ENCODE data around the gene TMEM11.
A peak's percentile ranks its signal among the peaks of the same experiment; 100 is the strongest.

The TMEM11 gene

DNA sequence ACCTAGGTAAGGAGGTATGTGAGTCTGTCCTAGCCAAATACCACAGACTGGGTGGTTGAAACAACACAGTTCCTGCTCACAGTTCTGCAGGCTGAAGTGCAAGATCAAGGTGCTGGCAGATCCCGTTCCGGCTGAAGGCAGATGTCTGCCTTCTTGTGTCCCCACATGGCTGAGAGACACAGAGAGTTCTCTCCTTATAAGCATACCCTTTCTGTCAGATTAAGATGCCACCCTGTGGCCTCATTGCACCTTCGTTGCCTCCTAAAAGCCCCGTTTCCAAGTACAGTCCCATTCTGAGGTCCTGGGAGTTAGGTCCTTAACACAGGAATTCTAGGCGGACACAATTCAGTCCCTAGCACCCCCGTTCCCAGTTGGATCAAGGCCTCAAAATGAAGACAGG lies 9.1 kb upstream of the TMEM11 start:
- Histone ChIP-seq H3K9ac (ENCODE audit: low read length in 2 of 2) (no peak overlapping the region), H3K4me3 (ENCODE audit: low read length in 2 of 2) (no peak overlapping the region), H3K9me3 (ENCODE audit: control insufficient read depth in 2 of 2, low read length in 2 of 2) (no peaks in the 10 kb centered on the region), H3K27ac (ENCODE audit: low read length) (no peak overlapping the region), H3K4me1 (ENCODE audit: control insufficient read depth, insufficient read depth, low read length) (no peaks in the 10 kb centered on the region), H3K27me3 (ENCODE audit: control insufficient read depth in 1 of 2, insufficient read depth in 2 of 2, low read length in 2 of 2) (no peaks in the 10 kb centered on the region), H3K36me3 (ENCODE audit: control insufficient read depth in 2 of 2, insufficient read depth in 2 of 2, low read length in 2 of 2) (peaks cover 0 to 7% of the 10 kb centered on the region in 2 donors)

- Histone ChIP-seq H3K27ac (ENCODE audit: low read length) (no peak overlapping the region), H3K9ac (ENCODE audit: low read length in 2 of 2) (no peak overlapping the region), H3K4me3 (ENCODE audit: low read length in 2 of 2) (no peak overlapping the region), H3K36me3 (ENCODE audit: control insufficient read depth in 2 of 2, insufficient read depth in 2 of 2, low read length in 2 of 2) (peaks cover 0 to 7% of the 10 kb centered on the region in 2 donors), H3K27me3 (ENCODE audit: control insufficient read depth in 1 of 2, insufficient read depth in 2 of 2, low read length in 2 of 2) (no peaks in the 10 kb centered on the region), H3K9me3 (ENCODE audit: control insufficient read depth in 2 of 2, low read length in 2 of 2) (no peaks in the 10 kb centered on the region), H3K4me1 (ENCODE audit: control insufficient read depth, insufficient read depth, low read length) (peaks cover 8% of the 10 kb centered on the region)
Measured at GRCh38 chr17:21218831-21219380, 4.9 kb upstream of the TMEM11 start.

- no peak overlapping the region for H3K27ac ChIP-seq (ENCODE audit: low read length)
Measured at GRCh38 chr17:21218101-21218500, 4.1 kb upstream of the TMEM11 start.

DNA sequence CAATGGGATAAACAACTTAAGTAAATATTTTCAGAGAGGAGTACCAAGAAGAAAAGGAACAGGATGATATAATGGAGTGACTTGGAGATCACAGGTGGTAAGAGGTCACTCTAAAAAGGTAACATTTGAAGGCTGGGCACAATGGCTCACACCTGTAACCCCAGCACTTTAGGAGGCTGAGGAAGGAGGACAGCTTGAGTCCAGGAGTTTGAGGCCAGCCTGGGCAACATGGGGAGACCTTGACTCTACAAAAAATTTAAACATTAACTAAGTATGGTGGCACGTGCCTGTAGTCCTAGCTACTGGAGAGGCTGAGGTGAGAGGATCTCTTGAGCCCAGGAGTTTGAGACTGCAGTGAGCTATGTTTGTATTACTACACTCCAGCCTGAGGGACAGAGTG lies 3.4 kb upstream of the TMEM11 start:
- Histone ChIP-seq H3K27ac (ENCODE audit: low read length) (no peak overlapping the region), H3K27me3 (ENCODE audit: control insufficient read depth in 1 of 2, insufficient read depth in 2 of 2, low read length in 2 of 2) (no peaks in the 10 kb centered on the region), H3K4me1 (ENCODE audit: control insufficient read depth, insufficient read depth, low read length) (peaks cover 16% of the 10 kb centered on the region), H3K36me3 (ENCODE audit: control insufficient read depth in 2 of 2, insufficient read depth in 2 of 2, low read length in 2 of 2) (peaks cover 0 to 3% of the 10 kb centered on the region in 2 donors), H3K4me3 (ENCODE audit: low read length in 2 of 2) (no peak overlapping the region), H3K9ac (ENCODE audit: low read length in 2 of 2) (no peak overlapping the region), H3K9me3 (ENCODE audit: control insufficient read depth in 2 of 2, low read length in 2 of 2) (no peaks in the 10 kb centered on the region)

More at GRCh38 chr17:21218101-21218500, 4.1 kb upstream of the TMEM11 start:
- Histone ChIP-seq H3K9me3 (ENCODE audit: control insufficient read depth in 2 of 2, low read length in 2 of 2) (no peaks in the 10 kb centered on the region), H3K9ac (ENCODE audit: low read length in 2 of 2) (no peak overlapping the region), H3K27me3 (ENCODE audit: control insufficient read depth in 1 of 2, insufficient read depth in 2 of 2, low read length in 2 of 2) (no peaks in the 10 kb centered on the region), H3K4me3 (ENCODE audit: low read length in 2 of 2) (no peak overlapping the region), H3K36me3 (ENCODE audit: control insufficient read depth in 2 of 2, insufficient read depth in 2 of 2, low read length in 2 of 2) (peaks cover 0 to 7% of the 10 kb centered on the region in 2 donors), H3K4me1 (ENCODE audit: control insufficient read depth, insufficient read depth, low read length) (peaks cover 11% of the 10 kb centered on the region)

DNA sequence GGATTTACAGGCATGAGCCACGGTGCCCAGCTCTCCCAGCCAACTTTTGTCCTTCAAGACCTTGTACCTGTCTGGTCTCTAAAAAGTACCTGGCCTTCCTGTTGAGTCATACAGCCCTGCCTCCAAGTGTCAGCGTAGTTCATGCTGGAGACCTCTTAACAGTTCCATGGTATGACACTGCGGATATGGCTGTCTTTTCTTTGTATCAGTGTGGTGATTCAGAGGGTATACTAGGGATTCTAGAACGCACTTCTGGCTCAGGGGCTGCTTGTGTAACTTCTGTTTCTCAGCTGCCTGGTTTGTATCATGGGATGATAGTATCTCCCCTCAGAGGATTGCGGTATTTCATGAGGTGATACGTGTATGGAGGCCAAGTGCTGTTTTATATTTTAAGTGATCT lies 2.0 kb upstream of the TMEM11 start:
- H3K27ac ChIP-seq (ENCODE audit: low read length) = no peak overlapping the region
- H3K4me1 ChIP-seq (ENCODE audit: control insufficient read depth, insufficient read depth, low read length) = peaks cover 26% of the 10 kb centered on the region

GRCh38 chr17:21214777-21215541 lies 998 bp upstream of the TMEM11 start:
- peak overlapping the region; percentile 94 to 95 for H3K9ac ChIP-seq (ENCODE audit: low read length in 2 of 2)
- peaks cover 6 to 8% of the 10 kb centered on the region in 2 donors for H3K36me3 ChIP-seq (ENCODE audit: control insufficient read depth in 2 of 2, insufficient read depth in 2 of 2, low read length in 2 of 2)
- H3K27ac ChIP-seq (ENCODE audit: low read length) = peak overlapping the region; percentile 91
- no peaks in the 10 kb centered on the region for H3K9me3 ChIP-seq (ENCODE audit: control insufficient read depth in 2 of 2, low read length in 2 of 2)
- peak overlapping the region; percentile 93 for H3K4me3 ChIP-seq (ENCODE audit: low read length in 2 of 2)
- peaks cover 30% of the 10 kb centered on the region for H3K4me1 ChIP-seq (ENCODE audit: control insufficient read depth, insufficient read depth, low read length)
- H3K27me3 ChIP-seq (ENCODE audit: control insufficient read depth in 1 of 2, insufficient read depth in 2 of 2, low read length in 2 of 2) = no peaks in the 10 kb centered on the region

More for the DNA sequence above, 2.0 kb upstream of the TMEM11 start:
- Histone ChIP-seq H3K9ac (ENCODE audit: low read length in 2 of 2) (no peak overlapping the region), H3K9me3 (ENCODE audit: control insufficient read depth in 2 of 2, low read length in 2 of 2) (no peaks in the 10 kb centered on the region), H3K4me3 (ENCODE audit: low read length in 2 of 2) (no peak overlapping the region), H3K27me3 (ENCODE audit: control insufficient read depth in 1 of 2, insufficient read depth in 2 of 2, low read length in 2 of 2) (no peaks in the 10 kb centered on the region), H3K36me3 (ENCODE audit: control insufficient read depth in 2 of 2, insufficient read depth in 2 of 2, low read length in 2 of 2) (peaks cover 0 to 2% of the 10 kb centered on the region in 2 donors)

DNA sequence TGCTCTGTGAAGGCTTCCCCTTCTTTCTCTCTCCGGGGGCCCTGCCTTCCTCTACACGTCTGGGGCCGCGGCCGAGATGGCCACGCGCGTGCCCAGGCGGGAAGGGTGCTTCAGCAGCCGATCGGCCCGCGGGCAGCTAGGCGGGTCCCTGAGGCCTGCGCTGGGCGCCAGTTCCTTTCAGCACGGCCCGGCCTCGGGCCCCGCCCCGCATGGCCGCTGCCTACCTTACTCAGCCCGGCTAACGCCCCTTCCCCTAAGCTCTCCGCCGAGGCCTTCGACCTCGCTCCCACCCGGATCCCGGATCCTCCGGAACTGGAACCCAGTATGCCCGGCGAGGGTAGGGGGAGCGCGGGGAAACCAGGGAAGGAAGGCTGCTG lies 335 bp downstream of the TMEM11 start:
- Histone ChIP-seq H3K36me3 (ENCODE audit: control insufficient read depth in 2 of 2, insufficient read depth in 2 of 2, low read length in 2 of 2) (peaks cover 6 to 8% of the 10 kb centered on the region in 2 donors), H3K9ac (ENCODE audit: low read length in 2 of 2) (peak overlapping the region; percentile 94 to 95), H3K4me3 (ENCODE audit: low read length in 2 of 2) (peak overlapping the region; percentile 93), H3K9me3 (ENCODE audit: control insufficient read depth in 2 of 2, low read length in 2 of 2) (no peaks in the 10 kb centered on the region), H3K27ac (ENCODE audit: low read length) (peak overlapping the region; percentile 91), H3K4me1 (ENCODE audit: control insufficient read depth, insufficient read depth, low read length) (peaks cover 33% of the 10 kb centered on the region), H3K27me3 (ENCODE audit: control insufficient read depth in 1 of 2, insufficient read depth in 2 of 2, low read length in 2 of 2) (no peaks in the 10 kb centered on the region)

DNA sequence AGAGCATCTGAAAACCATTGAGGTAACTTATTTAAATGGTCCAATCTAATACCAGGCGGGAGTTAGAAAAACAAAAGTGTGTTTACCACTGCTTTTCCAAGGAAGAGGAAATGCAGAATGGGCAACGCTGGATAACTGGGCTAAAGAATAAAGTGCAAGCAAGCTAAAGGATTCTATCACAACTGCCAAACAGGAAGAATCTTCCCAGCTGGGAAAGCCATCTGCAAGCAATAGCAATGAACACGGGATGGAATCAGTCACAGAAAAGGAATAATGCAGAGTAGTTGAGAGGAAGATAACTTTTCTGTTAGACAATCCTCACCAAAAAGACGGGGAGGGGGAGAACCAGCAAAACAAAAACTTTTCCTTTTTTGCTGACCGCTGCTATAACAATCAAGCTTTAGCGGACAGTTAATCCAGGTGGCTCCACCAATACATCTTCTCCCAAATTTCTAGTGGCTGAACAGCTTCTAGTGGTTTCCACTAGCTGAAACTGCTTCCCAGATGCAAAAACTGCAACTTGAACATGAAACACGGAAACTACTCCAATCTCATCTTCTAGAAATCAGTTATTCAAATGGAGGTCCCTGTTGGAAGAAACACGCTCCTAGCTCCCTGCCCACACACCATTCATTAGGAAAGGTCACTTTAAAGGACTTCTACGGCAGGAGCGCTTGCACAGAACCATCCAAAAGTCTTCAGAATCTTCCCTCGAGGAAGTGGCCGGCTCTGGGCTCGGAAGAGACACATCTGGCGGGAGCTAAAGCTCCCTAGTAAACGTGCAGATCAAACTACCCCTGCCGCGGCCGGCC lies 929 bp downstream of the TMEM11 start:
- Histone ChIP-seq H3K9me3 (ENCODE audit: control insufficient read depth in 2 of 2, low read length in 2 of 2) (no peaks in the 10 kb centered on the region), H3K9ac (ENCODE audit: low read length in 2 of 2) (peak overlapping the region; percentile 94 to 95), H3K27me3 (ENCODE audit: control insufficient read depth in 1 of 2, insufficient read depth in 2 of 2, low read length in 2 of 2) (no peaks in the 10 kb centered on the region), H3K36me3 (ENCODE audit: control insufficient read depth in 2 of 2, insufficient read depth in 2 of 2, low read length in 2 of 2) (peaks cover 6 to 11% of the 10 kb centered on the region in 2 donors), H3K27ac (ENCODE audit: low read length) (peak overlapping the region; percentile 91), H3K4me1 (ENCODE audit: control insufficient read depth, insufficient read depth, low read length) (peaks cover 33% of the 10 kb centered on the region), H3K4me3 (ENCODE audit: low read length in 2 of 2) (peak overlapping the region; percentile 93)

GRCh38 chr17:21211825-21212479 lies 2.0 kb downstream of the TMEM11 start:
- peak overlapping the region in 1 of 2 donors; percentile 13 for H3K9ac ChIP-seq (ENCODE audit: low read length in 2 of 2)
- H3K36me3 ChIP-seq (ENCODE audit: control insufficient read depth in 2 of 2, insufficient read depth in 2 of 2, low read length in 2 of 2) = peaks cover 6 to 11% of the 10 kb centered on the region in 2 donors
- H3K27ac ChIP-seq (ENCODE audit: low read length) = no peak overlapping the region
- peaks cover 33% of the 10 kb centered on the region for H3K4me1 ChIP-seq (ENCODE audit: control insufficient read depth, insufficient read depth, low read length)
- H3K4me3 ChIP-seq (ENCODE audit: low read length in 2 of 2) = peak overlapping the region; percentile 93
- no peaks in the 10 kb centered on the region for H3K9me3 ChIP-seq (ENCODE audit: control insufficient read depth in 2 of 2, low read length in 2 of 2)
- H3K27me3 ChIP-seq (ENCODE audit: control insufficient read depth in 1 of 2, insufficient read depth in 2 of 2, low read length in 2 of 2) = no peaks in the 10 kb centered on the region

GRCh38 chr17:21210411-21211076 lies 3.4 kb downstream of the TMEM11 start:
- Histone ChIP-seq H3K4me1 (ENCODE audit: control insufficient read depth, insufficient read depth, low read length) (peaks cover 33% of the 10 kb centered on the region), H3K9ac (ENCODE audit: low read length in 2 of 2) (no peak overlapping the region), H3K27ac (ENCODE audit: low read length) (no peak overlapping the region), H3K9me3 (ENCODE audit: control insufficient read depth in 2 of 2, low read length in 2 of 2) (no peaks in the 10 kb centered on the region), H3K27me3 (ENCODE audit: control insufficient read depth in 1 of 2, insufficient read depth in 2 of 2, low read length in 2 of 2) (no peaks in the 10 kb centered on the region), H3K4me3 (ENCODE audit: low read length in 2 of 2) (no peak overlapping the region), H3K36me3 (ENCODE audit: control insufficient read depth in 2 of 2, insufficient read depth in 2 of 2, low read length in 2 of 2) (peaks cover 6 to 11% of the 10 kb centered on the region in 2 donors)

All from stomach smooth muscle (tissue), 2 donors.